HG03469 (cell line): ENCODE results near the gene DARS1.
"Not testable (repeated sequence)": the region's sequence is repeated elsewhere in the genome, so short reads cannot be mapped to it uniquely, and the experiment has no call there.

ENCODE experiments used
- ATAC-seq: cut with Tn5 transposase; IDR thresholded peaks from one replicate; pipeline ENCODE4 v1.9.1; 2021; ENCODE audit warnings: mild to moderate bottlenecking, moderate library complexity, moderate number of reproducible peaks; ENCODE audit not compliant: unreplicated experiment

Gene DARS1

DNA sequence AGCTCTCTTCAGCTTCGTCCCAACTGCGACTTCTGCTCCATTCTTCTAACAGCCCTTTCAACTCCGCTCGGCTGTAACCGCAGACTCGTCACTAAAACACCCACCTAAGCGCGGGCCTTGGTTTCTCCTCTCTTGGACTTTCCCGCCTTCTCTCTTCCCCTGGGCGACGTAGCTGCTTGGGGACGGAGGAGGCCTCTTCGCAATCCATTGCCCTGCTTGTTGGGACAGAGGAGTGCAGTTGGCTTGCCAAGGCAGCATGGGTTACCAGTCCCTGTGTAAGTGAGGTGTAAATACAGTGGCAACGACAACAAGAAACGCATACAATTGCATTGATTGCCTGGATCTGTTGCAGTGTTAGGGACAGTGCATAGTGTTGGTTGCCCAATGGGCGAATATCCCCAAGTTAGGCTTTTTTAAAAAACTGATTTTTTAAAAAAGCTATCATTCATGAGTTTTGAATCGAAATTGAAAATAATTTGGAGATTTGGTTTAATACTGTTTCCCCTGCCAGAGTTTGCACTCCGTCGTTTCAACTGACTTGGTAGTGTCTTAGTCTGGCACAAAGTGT lies 484 bp upstream of the DARS1 start:
- ATAC-seq, result peak; percentile 22

DNA sequence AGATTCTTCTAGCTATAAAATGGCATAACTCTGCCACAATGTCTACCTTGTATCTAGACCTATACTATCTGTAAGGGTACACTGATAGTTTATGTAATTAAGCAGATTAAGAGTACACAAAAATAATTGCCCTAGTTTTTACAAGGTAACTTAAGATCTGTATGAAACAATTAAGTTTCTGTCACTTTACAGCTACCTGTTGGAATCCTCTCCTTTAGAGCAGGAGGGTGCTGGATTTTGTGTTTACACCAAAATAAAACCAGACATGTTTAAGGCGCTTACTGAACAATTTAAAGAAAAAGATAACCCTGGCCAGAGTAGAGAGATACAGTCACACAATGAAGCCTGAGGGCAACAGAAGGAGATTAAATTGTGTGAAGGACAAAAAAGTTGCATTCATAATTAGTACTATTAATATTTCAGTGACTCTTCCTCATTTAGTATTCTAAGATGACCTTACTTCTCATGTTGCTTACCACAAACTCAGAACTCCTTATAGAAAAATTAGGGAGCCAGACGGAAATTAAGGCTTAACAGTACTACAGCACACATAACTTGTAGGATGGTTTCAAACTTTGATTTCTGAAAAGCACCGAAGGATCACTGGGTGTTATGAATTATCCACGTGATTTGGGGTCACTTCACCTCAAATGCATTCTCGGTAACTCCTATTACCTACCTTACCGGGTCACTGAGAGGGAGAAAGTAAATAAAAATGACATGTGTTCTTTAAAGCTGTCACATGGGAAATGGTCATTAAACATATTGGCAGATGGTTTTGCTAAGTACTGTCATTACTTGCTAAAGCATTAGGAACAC lies 1.0 kb downstream of the DARS1 start:
- peak; percentile 34 for ATAC-seq

DNA sequence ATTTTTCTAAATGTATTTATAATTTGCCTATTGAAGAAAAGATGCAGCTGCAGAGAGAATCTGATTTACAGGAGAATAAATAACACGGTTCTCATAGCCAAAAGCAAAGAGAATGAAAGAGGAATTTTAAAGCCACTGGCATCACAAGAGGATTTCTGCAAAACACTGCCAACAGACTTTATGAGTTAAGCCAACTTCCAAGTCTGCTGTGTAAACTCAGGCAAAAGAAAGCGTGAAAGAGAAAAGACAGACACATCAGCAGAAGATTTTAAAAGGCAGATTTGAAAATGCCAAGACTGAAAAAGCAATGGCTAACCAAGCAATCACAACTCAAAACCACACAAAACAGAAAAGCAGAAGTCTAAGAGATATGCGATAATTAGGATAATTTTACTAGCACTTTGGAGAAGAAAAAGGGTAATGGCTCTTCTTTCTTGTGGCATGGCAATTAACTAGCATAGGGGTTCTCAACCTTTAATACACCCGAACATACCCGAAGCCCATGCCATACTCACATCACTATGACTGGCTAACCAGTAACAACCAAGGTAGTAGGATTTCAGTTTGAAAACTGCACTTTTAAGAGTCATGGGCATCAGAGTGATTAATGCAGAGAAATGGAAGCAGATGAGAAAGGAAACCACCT lies 4.9 kb downstream of the DARS1 start:
- no peak for ATAC-seq

DNA sequence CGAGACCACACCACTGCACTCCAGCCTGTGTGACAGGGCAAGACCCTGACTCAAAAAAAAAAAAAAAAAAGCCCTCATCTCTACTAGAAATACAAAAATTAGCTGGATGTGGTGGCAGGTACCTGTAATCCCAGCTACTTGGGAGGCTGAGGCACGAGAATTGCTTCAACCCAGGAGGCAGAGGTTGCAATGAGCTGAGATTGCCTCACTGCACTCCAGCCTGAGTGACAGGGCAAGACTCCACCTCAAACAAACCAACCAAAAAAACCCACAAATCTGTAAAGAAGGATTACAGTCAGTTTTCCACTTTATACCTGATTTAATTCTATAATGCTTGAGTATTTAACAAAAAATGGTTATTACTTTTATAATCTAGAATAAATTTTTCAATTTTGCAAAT lies 9.7 kb downstream of the DARS1 start:
- ATAC-seq, result no peak

DNA sequence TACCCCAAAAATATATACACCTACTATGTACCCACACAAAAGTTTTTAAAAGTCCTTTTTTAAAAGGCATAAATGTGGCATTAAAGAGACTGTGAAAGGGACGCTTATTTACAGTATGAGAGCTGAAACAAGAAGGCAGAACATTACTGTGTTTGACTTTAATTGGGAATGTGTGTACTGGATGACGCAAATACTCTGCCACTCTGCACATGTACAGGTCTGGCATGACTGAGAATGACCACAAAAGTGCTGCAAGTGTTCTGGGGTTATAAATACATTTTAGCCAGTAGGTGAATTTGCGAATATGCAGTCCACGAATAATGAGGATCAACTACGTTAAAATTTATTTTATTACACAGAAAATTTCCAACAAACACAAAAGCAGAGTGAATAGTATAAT lies 11.4 kb downstream of the DARS1 start:
- ATAC-seq, result no peak

DNA sequence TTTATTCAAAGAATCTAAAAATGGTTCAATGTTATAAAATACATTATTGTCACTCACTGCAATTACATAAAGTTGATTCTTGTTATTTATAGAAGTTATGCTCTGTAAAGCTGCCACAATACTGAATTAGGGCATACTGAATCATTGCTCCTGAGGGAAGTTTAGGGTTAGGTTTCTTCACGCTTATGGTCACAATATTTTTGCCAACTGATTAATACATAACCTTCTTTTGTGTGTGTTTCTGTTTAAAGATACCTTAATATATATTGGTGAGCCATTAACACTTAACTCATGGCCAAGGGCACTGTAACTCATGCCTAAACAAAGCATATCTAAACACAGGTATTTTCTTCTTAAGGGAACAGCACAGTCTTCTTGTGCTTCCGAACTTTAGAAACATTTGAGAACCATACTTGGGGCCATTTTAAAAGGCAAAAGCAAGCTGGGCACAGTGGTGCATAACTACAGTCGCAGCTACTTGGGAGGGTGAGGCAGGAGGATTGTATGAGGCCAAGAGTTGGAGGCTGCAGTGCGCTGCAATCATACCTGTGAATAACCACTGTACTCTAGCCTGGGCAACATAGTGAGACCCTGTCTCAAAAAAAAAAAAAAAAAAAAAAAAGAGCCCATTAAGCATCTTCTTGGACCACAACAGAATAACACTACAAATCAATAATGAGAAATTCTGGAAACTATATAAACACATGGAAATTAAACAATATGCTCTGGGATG lies 15.6 kb downstream of the DARS1 start:
- no peak for ATAC-seq

DNA sequence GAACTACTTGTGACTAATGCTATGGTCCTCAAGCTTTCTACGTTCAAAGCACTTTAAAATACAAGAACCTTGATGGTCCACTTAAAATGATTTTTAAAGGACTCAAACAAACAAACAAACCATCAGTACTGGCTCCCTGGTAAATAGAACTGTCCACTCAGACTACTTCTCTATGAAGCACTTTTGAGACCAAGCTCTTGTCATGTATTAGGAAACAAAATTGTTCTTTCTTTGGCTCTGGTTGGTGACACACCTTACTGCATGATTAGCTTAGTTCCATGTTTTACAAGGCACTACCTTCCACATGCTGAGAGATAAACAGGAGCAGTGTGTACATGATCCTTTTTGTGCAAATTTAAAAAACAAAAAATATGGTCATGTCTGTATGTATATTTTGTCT lies 19.7 kb downstream of the DARS1 start:
- ATAC-seq, result no peak

DNA sequence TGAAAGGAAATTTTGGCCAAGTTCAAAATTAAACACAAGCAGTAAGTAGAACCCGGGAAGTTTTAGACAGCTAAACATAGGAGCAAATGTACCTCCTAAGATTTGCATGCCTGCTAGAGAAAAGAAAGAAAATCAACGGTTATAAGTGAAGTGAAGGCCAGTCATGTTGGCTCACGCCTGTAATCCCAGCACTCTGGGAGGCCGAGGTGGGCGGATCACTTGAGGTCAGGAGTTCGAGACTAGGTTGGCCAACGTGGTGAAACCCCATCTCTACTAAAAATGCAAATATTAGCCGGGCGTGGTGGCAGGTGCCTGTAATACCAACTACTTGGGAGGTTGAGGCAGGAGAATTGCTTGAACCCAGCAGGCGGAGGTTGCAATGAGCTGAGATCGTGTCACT lies 21.0 kb downstream of the DARS1 start:
- ATAC-seq, result not testable (repeated sequence)

DNA sequence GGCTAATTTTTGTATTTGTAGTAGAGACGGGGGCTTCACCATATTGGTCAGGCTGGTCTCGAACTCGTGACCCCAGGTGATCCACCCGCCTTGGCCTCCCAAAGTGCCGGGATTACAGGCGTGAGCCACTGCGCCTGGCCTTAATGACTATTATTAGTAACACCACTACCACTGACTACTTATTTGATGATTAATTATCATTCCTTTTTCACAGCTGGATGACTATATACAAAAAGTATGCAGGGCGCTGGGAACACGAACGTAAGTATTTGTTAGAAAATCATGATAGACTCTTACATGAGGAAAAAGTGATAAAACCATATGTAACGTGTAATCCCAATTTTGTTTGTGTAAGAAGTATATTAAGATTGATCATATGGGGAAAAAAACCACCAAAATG lies 21.6 kb downstream of the DARS1 start:
- no peak for ATAC-seq

DNA sequence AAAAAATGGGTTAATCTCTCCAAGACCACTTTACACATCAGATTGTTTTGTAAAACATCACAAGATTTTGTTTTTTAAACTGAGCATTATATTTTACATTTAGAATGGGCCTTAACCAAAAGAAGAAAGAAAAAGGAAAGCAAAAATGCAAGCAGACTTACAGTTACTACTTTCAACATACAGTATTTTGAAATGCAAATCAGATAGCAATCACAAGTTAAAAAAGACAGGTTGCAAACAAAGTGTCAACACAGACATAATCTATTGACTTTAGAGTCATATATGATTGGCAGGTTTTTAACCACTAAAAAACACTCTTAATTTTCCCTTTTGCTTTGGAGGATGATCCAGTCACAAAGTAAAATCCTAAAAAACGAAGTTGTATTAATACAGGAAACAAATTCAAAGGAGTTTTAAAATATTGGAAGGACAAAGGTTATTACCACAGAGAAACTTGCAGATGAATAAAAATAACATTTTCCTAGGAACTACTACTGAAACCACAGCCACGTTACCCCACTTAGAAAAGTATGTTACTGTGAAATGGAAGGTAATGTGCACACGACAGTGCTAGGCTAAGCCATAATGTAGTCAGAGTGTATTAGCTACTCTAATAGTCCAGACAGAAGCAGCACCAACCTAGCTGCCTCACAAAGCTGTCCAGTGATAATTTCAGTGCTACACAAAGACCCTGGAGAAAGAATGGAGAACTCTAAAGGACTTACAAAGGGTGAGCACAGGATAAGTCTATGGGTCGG lies 22.9 kb downstream of the DARS1 start:
- ATAC-seq, result no peak

DNA sequence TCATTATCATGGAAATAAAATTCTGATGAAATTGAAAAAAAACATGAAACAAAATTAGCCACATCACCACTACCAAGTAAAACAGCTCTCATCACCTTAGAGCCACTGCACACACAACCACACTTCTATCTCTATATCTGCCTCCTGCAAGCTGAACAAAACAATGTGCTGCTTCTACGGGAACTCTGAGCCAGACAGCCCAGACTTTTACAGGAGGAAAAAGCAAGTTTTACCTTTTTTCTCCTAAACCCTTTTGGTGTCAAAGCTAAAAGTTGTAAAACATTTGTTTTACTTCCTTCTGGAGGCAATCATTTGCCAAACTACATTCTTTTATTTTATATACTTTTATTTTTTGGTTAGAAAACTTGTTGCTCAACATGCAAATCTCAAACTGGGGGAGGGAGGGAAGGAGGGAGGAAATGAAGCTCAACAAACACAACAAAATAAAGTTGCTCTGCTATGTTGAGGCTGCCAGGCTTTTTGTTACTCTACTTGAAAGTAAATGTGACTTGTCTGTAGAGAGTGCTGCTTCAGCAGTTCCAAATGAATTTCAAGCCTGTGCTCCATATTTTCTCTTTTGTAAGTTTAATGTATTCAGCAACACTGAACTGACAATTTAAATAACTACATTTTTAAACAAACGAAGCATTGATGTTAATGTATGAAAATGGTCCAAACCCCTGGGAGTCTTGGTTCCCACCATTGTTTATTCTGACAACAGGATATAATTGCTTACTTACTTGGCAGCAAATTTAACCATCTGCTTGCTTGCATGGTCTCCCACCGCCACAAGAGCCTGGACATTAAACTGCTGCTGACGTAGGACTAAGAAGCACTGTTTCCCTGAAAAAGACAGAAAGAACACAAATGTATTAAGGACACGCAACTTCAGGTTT lies 24.5 kb downstream of the DARS1 start:
- ATAC-seq, result no peak

DNA sequence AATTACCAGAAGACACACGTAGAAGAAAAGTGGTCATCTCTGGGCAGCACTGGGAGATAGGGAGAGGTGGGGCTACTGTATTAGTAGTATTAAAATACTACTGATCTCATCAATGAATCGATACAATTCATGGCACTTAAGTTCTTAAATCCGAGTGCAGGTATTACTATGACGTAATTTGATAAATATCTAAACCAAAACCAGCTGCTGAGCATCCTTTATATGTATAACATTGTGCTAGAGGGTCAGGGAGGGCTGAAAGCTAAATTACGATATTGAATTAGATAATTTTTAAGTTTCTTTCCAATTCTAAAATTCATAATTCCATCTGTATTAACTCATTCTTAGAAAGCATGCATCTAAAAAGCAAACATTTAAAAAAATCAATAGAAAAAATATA lies 25.3 kb downstream of the DARS1 start:
- ATAC-seq, result no peak

DNA sequence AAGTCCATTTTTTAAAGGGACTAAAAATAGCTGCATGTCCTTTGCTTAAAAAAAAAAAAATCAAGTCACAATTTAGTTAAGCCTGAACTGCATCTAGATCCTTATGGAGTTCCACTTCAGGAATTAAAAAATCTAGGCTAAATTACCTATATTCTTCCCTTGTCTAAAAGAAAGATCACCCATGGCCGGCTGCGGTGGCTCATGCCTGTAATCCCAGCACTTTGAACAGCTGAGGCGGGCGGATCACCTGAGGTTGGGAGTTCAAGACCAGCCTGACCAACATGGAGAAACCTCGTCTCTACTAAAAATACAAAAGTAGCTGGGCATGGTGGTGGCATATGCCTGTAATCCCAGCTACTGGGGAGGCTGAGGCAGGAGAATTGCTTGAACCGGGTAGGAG lies 26.5 kb downstream of the DARS1 start:
- ATAC-seq, result not testable (repeated sequence)

DNA sequence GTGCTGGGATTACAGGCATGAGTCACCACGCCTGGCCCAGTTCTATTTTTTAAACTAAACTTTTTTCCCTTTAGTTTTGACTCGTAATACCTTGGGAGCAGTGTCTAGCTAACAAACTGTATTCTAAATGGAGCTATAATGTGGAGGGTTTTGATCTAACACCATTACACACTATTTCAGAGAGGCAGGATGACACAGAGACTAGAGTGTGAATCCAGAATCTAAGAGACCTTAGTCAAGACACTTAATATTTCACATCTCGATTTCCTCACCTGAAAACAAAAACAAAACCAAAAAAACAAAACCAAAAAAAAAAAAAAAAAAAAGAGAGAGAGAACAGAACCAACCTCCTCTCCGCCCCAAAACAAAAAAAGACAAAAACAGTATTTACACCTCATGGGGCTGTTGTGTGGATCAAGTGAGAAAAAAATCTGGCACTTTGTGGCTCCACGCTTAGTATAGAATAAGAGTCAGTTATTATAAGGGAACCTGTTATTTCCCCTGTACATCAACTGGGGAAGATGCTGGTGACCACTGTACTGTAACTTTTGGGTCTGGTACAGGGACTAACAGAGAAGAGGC lies 31.3 kb downstream of the DARS1 start:
- no peak for ATAC-seq

DNA sequence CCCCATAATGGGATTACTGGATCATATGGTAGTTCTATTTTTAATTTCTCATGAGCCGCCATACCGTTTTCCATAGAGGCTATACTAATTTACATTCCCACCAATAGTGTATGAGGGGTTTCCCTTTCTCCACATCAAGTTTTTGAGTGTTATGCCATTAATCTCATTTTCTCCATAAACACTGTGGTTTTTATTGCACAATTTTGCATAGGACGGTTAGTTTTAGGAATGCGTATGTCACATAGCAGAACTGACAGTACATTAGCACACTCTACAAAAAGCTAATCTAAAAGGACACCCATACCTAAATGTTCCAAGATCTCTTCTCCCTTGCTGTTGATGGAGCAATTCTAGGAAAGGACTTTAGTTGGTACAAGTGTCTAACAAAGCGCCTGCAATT lies 32.5 kb downstream of the DARS1 start:
- ATAC-seq, result no peak

DNA sequence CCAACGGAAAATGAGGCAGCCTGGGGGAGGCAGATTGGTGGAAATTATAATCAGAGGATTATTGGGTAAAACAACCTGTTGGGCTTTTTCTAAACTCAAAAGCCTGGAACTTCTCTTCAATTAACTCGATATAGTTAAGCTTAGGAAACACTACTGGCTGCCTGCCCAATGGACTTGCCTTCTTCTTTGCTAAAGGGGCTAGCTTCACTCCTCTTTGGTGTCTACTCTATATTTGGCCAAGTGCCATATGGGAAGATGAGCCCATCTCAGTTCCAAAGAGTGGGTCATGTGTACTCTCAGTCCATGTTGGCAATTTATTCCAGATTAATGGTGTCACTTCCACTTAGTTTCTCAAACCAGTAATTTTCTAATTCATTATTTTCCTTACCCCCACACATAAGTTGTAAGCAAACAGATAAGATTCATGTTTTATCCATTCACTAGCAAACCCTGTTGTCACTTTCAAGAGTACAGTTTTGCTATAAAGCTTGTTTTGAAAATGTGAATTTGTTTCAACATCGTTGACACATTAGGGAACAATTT lies 34.3 kb downstream of the DARS1 start:
- ATAC-seq, result no peak

DNA sequence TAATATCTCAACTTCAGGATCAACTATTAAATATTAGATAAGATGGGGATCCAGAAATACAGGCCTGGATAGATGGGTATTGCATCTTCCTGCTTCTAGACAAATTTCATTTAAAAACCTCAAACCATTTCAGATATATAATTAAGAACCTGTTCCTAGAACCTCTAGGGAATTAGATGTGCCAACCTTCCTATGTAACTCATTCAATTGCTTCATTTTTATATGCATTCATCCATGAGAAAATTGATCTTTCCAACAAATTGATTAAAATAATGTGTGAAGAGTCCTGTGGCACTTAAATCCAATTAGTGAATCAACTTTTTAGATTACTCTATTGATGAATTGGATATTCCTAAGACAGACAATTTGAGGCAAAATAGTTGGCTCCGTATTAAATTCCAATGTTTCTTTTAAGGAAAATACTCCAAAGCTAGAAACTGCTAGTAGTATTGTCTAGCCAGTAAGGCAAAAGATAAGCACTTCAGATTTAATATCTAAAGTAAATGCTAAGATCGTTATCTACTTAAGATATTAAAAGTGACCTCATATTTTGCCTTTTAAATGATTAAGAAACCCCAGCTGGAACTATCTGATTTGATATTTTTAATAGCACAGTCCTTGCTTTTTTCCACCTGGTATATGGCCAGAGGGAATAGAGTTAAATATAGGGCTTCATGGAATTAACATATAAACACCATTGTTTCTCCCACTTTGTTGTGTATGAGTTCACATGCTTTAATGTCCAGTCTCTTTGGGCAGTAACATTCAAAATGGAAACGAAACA lies 35.8 kb downstream of the DARS1 start:
- ATAC-seq, result no peak

DNA sequence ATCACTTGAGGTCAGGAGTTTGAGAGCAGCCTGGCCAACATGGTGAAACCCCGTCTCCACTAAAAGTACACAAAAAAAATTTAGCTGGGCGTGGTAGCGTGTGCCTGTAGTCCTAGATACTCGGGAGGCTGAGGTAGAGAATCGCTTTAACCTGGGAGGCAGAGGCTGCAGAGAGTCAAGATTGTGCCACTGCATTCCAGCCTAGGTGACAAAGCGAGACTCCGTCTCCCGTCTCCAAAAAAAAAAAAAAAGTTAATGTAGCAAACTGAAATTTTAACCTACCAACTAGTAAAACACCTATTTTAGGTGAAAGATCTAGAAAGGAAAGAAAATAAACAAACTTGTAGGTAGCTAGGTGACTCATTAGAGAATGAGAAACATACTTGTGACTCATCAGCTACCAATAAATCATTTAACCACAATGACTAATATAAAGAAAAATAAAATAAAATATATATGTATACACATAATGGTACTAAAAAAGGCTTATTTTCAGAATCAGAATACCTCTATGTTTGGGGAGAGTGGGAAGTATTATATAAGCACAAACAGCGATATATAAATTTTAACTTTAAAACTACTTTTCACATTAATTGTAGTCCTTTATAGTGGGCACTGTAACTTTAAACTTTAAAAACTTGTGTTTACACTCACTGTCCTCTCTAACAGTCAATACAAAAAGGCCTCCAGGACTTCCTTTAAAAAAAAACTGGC lies 36.6 kb downstream of the DARS1 start:
- peak; percentile 74 for ATAC-seq
